ENCODE measurements around the gene C9orf72.
"Not testable (repeated sequence)": the region's sequence is repeated elsewhere in the genome, so short reads cannot be mapped to it uniquely, and the experiment has no call there.

Gene C9orf72

GRCh38 chr9:27504259-27504658 is 69.0 kb downstream of the C9orf72 start:
- DNase-seq, result no peak
- no peak overlapping the region for H3K27ac ChIP-seq (ENCODE audit: low read depth, low read length)
- no peak overlapping the region for H2BK15ac ChIP-seq (replicated peaks; ENCODE audit: low read depth)
- H4K8ac ChIP-seq (ENCODE audit: low read depth, low read length), result peak overlapping the region; percentile 40
- H3K36me3 ChIP-seq (ENCODE audit: control insufficient read depth, insufficient read depth, low read length), result no peaks in the 10 kb centered on the region
- peaks cover 2% of the 10 kb centered on the region for H3K27me3 ChIP-seq (ENCODE audit: insufficient read depth, low read length, poor library complexity)
- H3K4ac ChIP-seq (ENCODE audit: low read depth, low read length), result no peak overlapping the region
- H3K4me1 ChIP-seq (ENCODE audit: control insufficient read depth, low read depth, low read length), result peaks cover 1% of the 10 kb centered on the region
- H3K4me3 ChIP-seq (ENCODE audit: low read length), result no peak overlapping the region
- H3K79me2 ChIP-seq (ENCODE audit: control insufficient read depth, insufficient read depth, low read length), result no peaks in the 10 kb centered on the region
- no peaks in the 10 kb centered on the region for H3K79me1 ChIP-seq (ENCODE audit: low read length)
- no peak overlapping the region for H4K5ac ChIP-seq (ENCODE audit: low read length)
- H2BK120ac ChIP-seq (ENCODE audit: low read depth, low read length), result no peak overlapping the region
- H3K18ac ChIP-seq (ENCODE audit: low read length), result no peak overlapping the region
- H3K23ac ChIP-seq (ENCODE audit: low read length), result no peak overlapping the region
- no peak overlapping the region for H2AK5ac ChIP-seq (ENCODE audit: low read length)
- H2BK5ac ChIP-seq (ENCODE audit: low read length), result no peak overlapping the region
- no peak overlapping the region for H3K9ac ChIP-seq (ENCODE audit: low read length)
- no peak overlapping the region for H3K4me2 ChIP-seq (ENCODE audit: low read length)
- no peak overlapping the region for H3K56ac ChIP-seq (ENCODE audit: low read length)

- H3K4me2 ChIP-seq (ENCODE audit: low read length), result no peak overlapping the region
- H2BK5ac ChIP-seq (ENCODE audit: low read length), result no peak overlapping the region
Observed at GRCh38 chr9:27503623-27504022, 69.7 kb downstream of the C9orf72 start.

GRCh38 chr9:27500902-27501301 is 72.4 kb downstream of the C9orf72 start:
- H2BK15ac ChIP-seq (replicated peaks; ENCODE audit: low read depth); H3K4me1 ChIP-seq (ENCODE audit: control insufficient read depth, low read depth, low read length); H4K8ac ChIP-seq (ENCODE audit: low read depth, low read length); H2AK5ac ChIP-seq (ENCODE audit: low read length); H3K4me2 ChIP-seq (ENCODE audit: low read length); H3K23ac ChIP-seq (ENCODE audit: low read length); H2BK5ac ChIP-seq (ENCODE audit: low read length); H3K79me2 ChIP-seq (ENCODE audit: control insufficient read depth, insufficient read depth, low read length); H3K9ac ChIP-seq (ENCODE audit: low read length); H3K27me3 ChIP-seq (ENCODE audit: insufficient read depth, low read length, poor library complexity); H3K27ac ChIP-seq (ENCODE audit: low read depth, low read length); DNase-seq; H3K79me1 ChIP-seq (ENCODE audit: low read length); H3K36me3 ChIP-seq (ENCODE audit: control insufficient read depth, insufficient read depth, low read length); H4K5ac ChIP-seq (ENCODE audit: low read length); H3K18ac ChIP-seq (ENCODE audit: low read length); H3K4ac ChIP-seq (ENCODE audit: low read depth, low read length); H3K4me3 ChIP-seq (ENCODE audit: low read length); H3K56ac ChIP-seq (ENCODE audit: low read length); H2BK120ac ChIP-seq (ENCODE audit: low read depth, low read length): not testable (repeated sequence)
- WGBS (ENCODE audit: extremely low coverage, insufficient coverage, low lambda C conversion rate), result no CpG with 5 or more reads among the region's 3 CpGs

More at GRCh38 chr9:27503623-27504022, 69.7 kb downstream of the C9orf72 start:
- Histone ChIP-seq H4K5ac (ENCODE audit: low read length) (no peak overlapping the region), H3K4me3 (ENCODE audit: low read length) (no peak overlapping the region), H3K79me1 (ENCODE audit: low read length) (no peaks in the 10 kb centered on the region), H2BK120ac (ENCODE audit: low read depth, low read length) (no peak overlapping the region), H4K8ac (ENCODE audit: low read depth, low read length) (no peak overlapping the region), H3K4me1 (ENCODE audit: control insufficient read depth, low read depth, low read length) (peaks cover 1% of the 10 kb centered on the region), H3K4ac (ENCODE audit: low read depth, low read length) (no peak overlapping the region), H3K18ac (ENCODE audit: low read length) (no peak overlapping the region), H3K27ac (ENCODE audit: low read depth, low read length) (no peak overlapping the region), H3K79me2 (ENCODE audit: control insufficient read depth, insufficient read depth, low read length) (no peaks in the 10 kb centered on the region), H2BK15ac (replicated peaks; ENCODE audit: low read depth) (no peak overlapping the region), H2AK5ac (ENCODE audit: low read length) (no peak overlapping the region), H3K23ac (ENCODE audit: low read length) (no peak overlapping the region), H3K56ac (ENCODE audit: low read length) (no peak overlapping the region), H3K27me3 (ENCODE audit: insufficient read depth, low read length, poor library complexity) (peaks cover 2% of the 10 kb centered on the region), H3K36me3 (ENCODE audit: control insufficient read depth, insufficient read depth, low read length) (no peaks in the 10 kb centered on the region), H3K9ac (ENCODE audit: low read length) (no peak overlapping the region)
- DNase-seq, result no peak
- no CpG with 5 or more reads among the region's 4 CpGs for WGBS (ENCODE audit: extremely low coverage, insufficient coverage, low lambda C conversion rate)

- H3K27ac ChIP-seq (ENCODE audit: low read depth, low read length), result no peak overlapping the region
Observed at GRCh38 chr9:27499451-27499850, 73.8 kb downstream of the C9orf72 start.

GRCh38 chr9:27497883-27498417 is 75.3 kb downstream of the C9orf72 start:
- no peak overlapping the region for H2BK5ac ChIP-seq (ENCODE audit: low read length)
- peak overlapping the region; percentile 6 for H3K4me2 ChIP-seq (ENCODE audit: low read length)
- H3K23ac ChIP-seq (ENCODE audit: low read length), result no peak overlapping the region
- no peak overlapping the region for H2BK120ac ChIP-seq (ENCODE audit: low read depth, low read length)
- H3K36me3 ChIP-seq (ENCODE audit: control insufficient read depth, insufficient read depth, low read length), result no peaks in the 10 kb centered on the region
- no peaks in the 10 kb centered on the region for H3K79me1 ChIP-seq (ENCODE audit: low read length)
- no peak overlapping the region for H2BK15ac ChIP-seq (replicated peaks; ENCODE audit: low read depth)
- no peak overlapping the region for H3K56ac ChIP-seq (ENCODE audit: low read length)
- no peak overlapping the region for H3K18ac ChIP-seq (ENCODE audit: low read length)
- no peak overlapping the region for H2AK5ac ChIP-seq (ENCODE audit: low read length)
- H4K8ac ChIP-seq (ENCODE audit: low read depth, low read length), result no peak overlapping the region
- no CpG with 5 or more reads among the region's 11 CpGs for WGBS (ENCODE audit: extremely low coverage, insufficient coverage, low lambda C conversion rate)
- no peak overlapping the region for H3K9ac ChIP-seq (ENCODE audit: low read length)
- no peak overlapping the region for H3K4me3 ChIP-seq (ENCODE audit: low read length)
- no peak overlapping the region for H3K4ac ChIP-seq (ENCODE audit: low read depth, low read length)
- H3K27ac ChIP-seq (ENCODE audit: low read depth, low read length), result no peak overlapping the region
- no peak overlapping the region for H4K5ac ChIP-seq (ENCODE audit: low read length)
- peaks cover 8% of the 10 kb centered on the region for H3K4me1 ChIP-seq (ENCODE audit: control insufficient read depth, low read depth, low read length)
- H3K27me3 ChIP-seq (ENCODE audit: insufficient read depth, low read length, poor library complexity), result no peaks in the 10 kb centered on the region
- DNase-seq, result no peak
- no peaks in the 10 kb centered on the region for H3K79me2 ChIP-seq (ENCODE audit: control insufficient read depth, insufficient read depth, low read length)

More at GRCh38 chr9:27499451-27499850, 73.8 kb downstream of the C9orf72 start:
- H3K4me1 ChIP-seq (ENCODE audit: control insufficient read depth, low read depth, low read length), result peaks cover 9% of the 10 kb centered on the region
- no peak overlapping the region for H3K56ac ChIP-seq (ENCODE audit: low read length)
- no peak overlapping the region for H2BK5ac ChIP-seq (ENCODE audit: low read length)
- H3K79me2 ChIP-seq (ENCODE audit: control insufficient read depth, insufficient read depth, low read length), result no peaks in the 10 kb centered on the region
- no peak overlapping the region for H3K4me3 ChIP-seq (ENCODE audit: low read length)
- peaks cover 1% of the 10 kb centered on the region for H3K27me3 ChIP-seq (ENCODE audit: insufficient read depth, low read length, poor library complexity)
- H3K4me2 ChIP-seq (ENCODE audit: low read length), result no peak overlapping the region
- no peak overlapping the region for H2AK5ac ChIP-seq (ENCODE audit: low read length)
- WGBS (ENCODE audit: extremely low coverage, insufficient coverage, low lambda C conversion rate), result no CpG with 5 or more reads among the region's 2 CpGs
- no peaks in the 10 kb centered on the region for H3K36me3 ChIP-seq (ENCODE audit: control insufficient read depth, insufficient read depth, low read length)
- H3K9ac ChIP-seq (ENCODE audit: low read length), result no peak overlapping the region
- no peak overlapping the region for H3K23ac ChIP-seq (ENCODE audit: low read length)
- no peak overlapping the region for H3K4ac ChIP-seq (ENCODE audit: low read depth, low read length)
- H4K8ac ChIP-seq (ENCODE audit: low read depth, low read length), result no peak overlapping the region
- H2BK120ac ChIP-seq (ENCODE audit: low read depth, low read length), result no peak overlapping the region
- H3K79me1 ChIP-seq (ENCODE audit: low read length), result no peaks in the 10 kb centered on the region
- H3K18ac ChIP-seq (ENCODE audit: low read length), result no peak overlapping the region
- DNase-seq, result peak; percentile 70
- no peak overlapping the region for H4K5ac ChIP-seq (ENCODE audit: low read length)
- H2BK15ac ChIP-seq (replicated peaks; ENCODE audit: low read depth), result no peak overlapping the region
